ENCODE measurements around the gene RHBDF1. TPM values are rescaled to one million over a fixed set of nuclear protein-coding genes. Genes with fewer than 3 reads are reported as not detected.

The RHBDF1 gene
- total and polyA plus RNA-seq, 2 of the 13 experiments (the other 11 are each of a cell fraction or from before 2014, with no cell fraction given) = 5.4 to 26.9 TPM

DNA sequence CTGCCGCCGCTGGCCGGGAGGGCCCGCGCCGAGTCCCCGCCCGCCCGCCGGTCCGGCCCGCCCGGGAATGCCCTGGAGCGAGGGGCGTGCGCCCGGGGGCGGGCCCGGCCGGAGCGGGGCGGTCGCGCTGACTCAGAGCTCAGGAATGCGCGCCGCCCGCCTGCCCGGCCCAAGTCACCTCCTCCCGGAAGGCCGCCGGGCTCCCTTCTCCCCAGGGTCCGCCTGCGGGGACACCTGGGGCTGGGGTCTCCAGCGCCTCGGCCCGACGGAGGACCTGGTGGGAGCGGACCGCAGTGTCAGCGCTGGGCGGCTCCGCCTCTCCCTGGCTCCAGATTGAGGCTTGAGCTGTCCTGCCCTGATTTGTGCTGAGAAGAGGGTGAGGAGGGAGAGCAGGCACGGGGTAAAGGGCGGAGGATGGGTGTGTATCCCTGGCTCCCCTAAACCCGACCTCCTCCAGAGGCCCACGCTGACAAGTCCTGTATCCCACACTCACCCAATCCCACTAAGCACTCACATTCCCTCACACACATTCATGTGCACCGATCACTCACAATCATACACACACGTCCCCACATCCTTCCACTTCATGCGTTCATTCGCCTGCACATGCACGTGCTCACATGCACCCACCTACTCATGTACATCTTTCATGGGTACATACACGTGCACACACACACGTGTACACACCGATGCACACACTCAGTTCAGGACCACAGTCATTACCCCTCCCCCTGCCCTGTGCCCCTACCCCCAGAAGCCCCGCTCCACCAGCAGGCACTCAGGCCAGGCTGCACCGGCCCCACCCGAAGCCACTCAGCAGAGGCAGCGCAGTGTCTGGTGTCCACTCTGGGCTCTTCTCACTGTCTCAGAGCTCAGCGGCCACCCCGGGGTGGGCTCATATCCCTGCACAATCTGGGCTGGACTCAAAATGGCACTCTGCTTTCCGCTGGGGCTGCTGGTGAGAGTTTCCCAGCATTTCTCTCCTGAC is at the start of gene RHBDF1 (continued):
- TF ChIP-seq POLR2A (IDR thresholded peaks at IDR 0.05; ENCODE audit: insufficient read depth in 1 of 2, low read depth in 2 of 2, low read length in 2 of 2) = no peak
- TF ChIP-seq, protein P1, sequence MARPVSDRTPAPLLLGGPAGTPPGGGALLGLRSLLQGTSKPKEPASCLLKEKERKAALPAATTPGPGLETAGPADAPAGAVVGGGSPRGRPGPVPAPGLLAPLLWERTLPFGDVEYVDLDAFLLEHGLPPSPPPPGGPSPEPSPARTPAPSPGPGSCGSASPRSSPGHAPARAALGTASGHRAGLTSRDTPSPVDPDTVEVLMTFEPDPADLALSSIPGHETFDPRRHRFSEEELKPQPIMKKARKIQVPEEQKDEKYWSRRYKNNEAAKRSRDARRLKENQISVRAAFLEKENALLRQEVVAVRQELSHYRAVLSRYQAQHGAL (CRISPR knock-in tag; IDR thresholded peaks at IDR 0.05; ENCODE audit: not compliant biosample characterization) = no peak
- TF ChIP-seq ZKSCAN8 (CRISPR knock-in tag; IDR thresholded peaks at IDR 0.05; ENCODE audit: borderline replicate concordance) = no peak
- TF ChIP-seq ATM (IDR thresholded peaks at IDR 0.05; ENCODE audit: borderline replicate concordance) = no peak
- no peak for TF ChIP-seq ZNF496 (CRISPR knock-in tag; IDR thresholded peaks at IDR 0.05; ENCODE audit: insufficient replicate concordance)
- TF ChIP-seq TRIM24 (CRISPR knock-in tag; IDR thresholded peaks at IDR 0.05) = no peak
- no peak for TF ChIP-seq PPARG (CRISPR knock-in tag; conservative IDR thresholded peaks at IDR 0.05)
- TF ChIP-seq, protein P2, sequence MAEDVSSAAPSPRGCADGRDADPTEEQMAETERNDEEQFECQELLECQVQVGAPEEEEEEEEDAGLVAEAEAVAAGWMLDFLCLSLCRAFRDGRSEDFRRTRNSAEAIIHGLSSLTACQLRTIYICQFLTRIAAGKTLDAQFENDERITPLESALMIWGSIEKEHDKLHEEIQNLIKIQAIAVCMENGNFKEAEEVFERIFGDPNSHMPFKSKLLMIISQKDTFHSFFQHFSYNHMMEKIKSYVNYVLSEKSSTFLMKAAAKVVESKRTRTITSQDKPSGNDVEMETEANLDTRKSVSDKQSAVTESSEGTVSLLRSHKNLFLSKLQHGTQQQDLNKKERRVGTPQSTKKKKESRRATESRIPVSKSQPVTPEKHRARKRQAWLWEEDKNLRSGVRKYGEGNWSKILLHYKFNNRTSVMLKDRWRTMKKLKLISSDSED (CRISPR knock-in tag; IDR thresholded peaks at IDR 0.05) = no peak
- no peak for TF ChIP-seq REPIN1 (CRISPR knock-in tag; IDR thresholded peaks at IDR 0.05; ENCODE audit: borderline replicate concordance, low read depth)
- no peak for TF ChIP-seq ZNF616 (CRISPR knock-in tag; IDR thresholded peaks at IDR 0.05; ENCODE audit: low read depth)
- TF ChIP-seq ZNF282 (IDR thresholded peaks at IDR 0.05; ENCODE audit: partially characterized antibody) = no peak
- no peak for TF ChIP-seq ARNTL (CRISPR knock-in tag; IDR thresholded peaks at IDR 0.05)
- peak; percentile 24; the same call in 1 of the 2 replicates for TF ChIP-seq ZNF263 (CRISPR knock-in tag; IDR thresholded peaks at IDR 0.05)
- TF ChIP-seq LCORL (IDR thresholded peaks at IDR 0.05) = no peak
- TF ChIP-seq LCORL (CRISPR knock-in tag; IDR thresholded peaks at IDR 0.05) = peak; percentile 55; the same call in 1 of the 2 replicates
- TF ChIP-seq ZBTB7B (CRISPR knock-in tag; IDR thresholded peaks at IDR 0.05) = no peak
- TF ChIP-seq ZC3H13 (CRISPR knock-in tag; IDR thresholded peaks at IDR 0.05) = no peak
- no peak for TF ChIP-seq FIP1L1 (IDR thresholded peaks at IDR 0.05; ENCODE audit: borderline replicate concordance, insufficient read depth, low read depth, low read length)
- TF ChIP-seq ZNF326 (CRISPR knock-in tag; IDR thresholded peaks at IDR 0.05; ENCODE audit: borderline replicate concordance) = no peak
- TF ChIP-seq KDM2A (CRISPR knock-in tag; IDR thresholded peaks at IDR 0.05; ENCODE audit: borderline replicate concordance, low read depth) = peak; percentile 42; the same call in 1 of the 2 replicates
- TF ChIP-seq, protein P3, sequence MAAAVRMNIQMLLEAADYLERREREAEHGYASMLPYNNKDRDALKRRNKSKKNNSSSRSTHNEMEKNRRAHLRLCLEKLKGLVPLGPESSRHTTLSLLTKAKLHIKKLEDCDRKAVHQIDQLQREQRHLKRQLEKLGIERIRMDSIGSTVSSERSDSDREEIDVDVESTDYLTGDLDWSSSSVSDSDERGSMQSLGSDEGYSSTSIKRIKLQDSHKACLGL (CRISPR knock-in tag; IDR thresholded peaks at IDR 0.05) = no peak
- TF ChIP-seq, protein P4, sequence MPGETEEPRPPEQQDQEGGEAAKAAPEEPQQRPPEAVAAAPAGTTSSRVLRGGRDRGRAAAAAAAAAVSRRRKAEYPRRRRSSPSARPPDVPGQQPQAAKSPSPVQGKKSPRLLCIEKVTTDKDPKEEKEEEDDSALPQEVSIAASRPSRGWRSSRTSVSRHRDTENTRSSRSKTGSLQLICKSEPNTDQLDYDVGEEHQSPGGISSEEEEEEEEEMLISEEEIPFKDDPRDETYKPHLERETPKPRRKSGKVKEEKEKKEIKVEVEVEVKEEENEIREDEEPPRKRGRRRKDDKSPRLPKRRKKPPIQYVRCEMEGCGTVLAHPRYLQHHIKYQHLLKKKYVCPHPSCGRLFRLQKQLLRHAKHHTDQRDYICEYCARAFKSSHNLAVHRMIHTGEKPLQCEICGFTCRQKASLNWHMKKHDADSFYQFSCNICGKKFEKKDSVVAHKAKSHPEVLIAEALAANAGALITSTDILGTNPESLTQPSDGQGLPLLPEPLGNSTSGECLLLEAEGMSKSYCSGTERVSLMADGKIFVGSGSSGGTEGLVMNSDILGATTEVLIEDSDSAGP (CRISPR knock-in tag; IDR thresholded peaks at IDR 0.05; ENCODE audit: borderline replicate concordance) = peak; percentile 25; the same call in 1 of the 2 replicates
- TF ChIP-seq MAFK (conservative IDR thresholded peaks at IDR 0.05 in 1 of 2, IDR thresholded peaks at IDR 0.05 in 1 of 2; ENCODE audit: low read length in 2 of 2) = no peak
- no peak for TF ChIP-seq ZZZ3 (CRISPR knock-in tag; IDR thresholded peaks at IDR 0.05; ENCODE audit: borderline replicate concordance)
- no peak for TF ChIP-seq ZNF10 (CRISPR knock-in tag; IDR thresholded peaks at IDR 0.05; ENCODE audit: borderline replicate concordance, low read depth)

Data from HepG2 (cell line).